Measurements from ENCODE around the gene MORC3. TPM values are rescaled to one million over a fixed set of nuclear protein-coding genes. Genes with fewer than 3 reads are reported as not detected.

Gene MORC3
- total and polyA plus RNA-seq, 9 of the 15 experiments (the other 6 are each of a cell fraction or from before 2014, with no cell fraction given) = 12.7 to 53.7 (median 36.0) TPM

- TF ChIP-seq ZNF655 (CRISPR knock-in tag; IDR thresholded peaks at IDR 0.05) (no peak), FIP1L1 (IDR thresholded peaks at IDR 0.05; ENCODE audit: low read depth, low read length, poor library complexity, severe bottlenecking) (no peak), ZBTB40 (IDR thresholded peaks at IDR 0.05) (peak; percentile 55; the same call in 1 of the 2 replicates), ZBTB40 (CRISPR knock-in tag; IDR thresholded peaks at IDR 0.05) (no peak), ZKSCAN1 (IDR thresholded peaks at IDR 0.05; ENCODE audit: low read depth, low read length) (no peak), SMARCA4 (IDR thresholded peaks at IDR 0.05) (peak; percentile 54), ZNF766 (CRISPR knock-in tag; conservative IDR thresholded peaks at IDR 0.05) (no peak), ZSCAN29 (IDR thresholded peaks at IDR 0.05) (peak; percentile 98), NR1H2 (CRISPR knock-in tag; IDR thresholded peaks at IDR 0.05) (no peak), NRF1 (conservative IDR thresholded peaks at IDR 0.05 in 1 of 2, IDR thresholded peaks at IDR 0.05 in 1 of 2) (no peak), HDAC2 (IDR thresholded peaks at IDR 0.05) (0 out of 2 replicates have a peak, but pooled peaks have one; percentile 18), MCM3 (IDR thresholded peaks at IDR 0.05) (no peak), ETS1 (conservative IDR thresholded peaks at IDR 0.05; ENCODE audit: control insufficient read depth, low read depth, low read length) (no peak)
These were observed 1.5 kb downstream of the MORC3 start (continued) for GRCh38 chr21:36321325-36322082.
